Smooth muscle cell (in vitro differentiated cells): ENCODE measurements around the gene CSRP1. TPM values are rescaled to one million over a fixed set of nuclear protein-coding genes. Genes with fewer than 3 reads are reported as not detected.
A peak's percentile ranks its signal among the peaks of the same experiment; 100 is the strongest.

Experiments used
- DNase-seq: peaks from one replicate; lab custom pipeline; 2025; ENCODE audit not compliant: unreplicated experiment; lab: John Stamatoyannopoulos, UW
- H2AFZ ChIP-seq: fragments of 200-600 bp; sonication (generic); 2 replicates; pipeline ENCODE4 v1.6.0; 2016; ENCODE audit warnings: antibody characterized with exemption, low read depth, mild to moderate bottlenecking
- H3F3A ChIP-seq: fragments of 200-600 bp; sonication (generic); 2 replicates; pipeline ENCODE4 v1.6.0; 2017; ENCODE audit warnings: antibody characterized with exemption, low read depth
- H3K27ac ChIP-seq: fragments of 200-600 bp; sonication (generic); 2 replicates; pipeline ENCODE4 v1.5.1; 2016; ENCODE audit warnings: low read depth, mild to moderate bottlenecking
- H3K27me3 ChIP-seq: fragments of 200-600 bp; sonication (generic); 2 replicates; pipeline ENCODE4 v1.6.1; 2016; ENCODE audit warnings: low read depth, mild to moderate bottlenecking
- H3K36me3 ChIP-seq: fragments of 200-600 bp; sonication (generic); 2 replicates; pipeline ENCODE4 v1.5.1; 2016; ENCODE audit warnings: low read depth
- H3K4me1 ChIP-seq: fragments of 200-600 bp; sonication (generic); 2 replicates; pipeline ENCODE4 v1.5.1; 2016; ENCODE audit warnings: low read depth
- H3K4me2 ChIP-seq: fragments of 200-600 bp; sonication (generic); 2 replicates; pipeline ENCODE4 v1.6.0; 2016; ENCODE audit warnings: mild to moderate bottlenecking
- H3K4me3 ChIP-seq: fragments of 200-600 bp; sonication (generic); 2 replicates; pipeline ENCODE4 v1.5.1; 2016; ENCODE audit warnings: mild to moderate bottlenecking
- H3K79me2 ChIP-seq: fragments of 200-600 bp; sonication (generic); 2 replicates; pipeline ENCODE4 v1.6.0; 2016; ENCODE audit warnings: low read depth, mild to moderate bottlenecking
- H3K9ac ChIP-seq: fragments of 200-600 bp; sonication (generic); 2 replicates; pipeline ENCODE4 v1.6.0; 2016; ENCODE audit warnings: low read depth
- H3K9me3 ChIP-seq: fragments of 200-600 bp; sonication (generic); replicated peaks from 2 replicates; pipeline ENCODE4 v1.5.1; 2016; ENCODE audit warnings: low read depth
- H4K20me1 ChIP-seq: fragments of 200-600 bp; sonication (generic); 2 replicates; pipeline ENCODE4 v1.6.0; 2016; ENCODE audit warnings: low read depth
- WGBS: methylation state at CpG from one replicate; pipeline ENCODE4 v1.1.7; 2016; ENCODE audit warnings: low lambda C conversion rate; 5-methylcytosine and 5-hydroxymethylcytosine counted together
- polyA plus RNA-seq: library from polyadenylated mRNA; unstranded; fragments of >200 nt; fragmentation: Nextera tagmentation; extraction: Ambion mirVana; gene quantifications from 2 replicates; pipeline ENCODE4 v1.2.1, GENCODE V29; 2016
- total RNA-seq: library from RNA; depleted of rRNA; stranded (reverse); fragments of >200 nt; gene quantifications from 2 replicates; pipeline ENCODE4 v1.2.3, GENCODE V29; 2014
- TF ChIP-seq, protein P1 (sequence below): fragments of 200-600 bp; sonication (generic); IDR thresholded peaks from 2 replicates; pipeline ENCODE4 v1.5.1; 2017; ENCODE audit warnings: borderline replicate concordance, mild to moderate bottlenecking, antibody characterized with exemption; ENCODE audit not compliant: insufficient read depth, poor library complexity, severe bottlenecking

Gene CSRP1
- total and polyA plus RNA-seq, 2 experiments from 2014 or later: 202 to 345 TPM

GRCh38 chr1:201459052-201459451 lies 47.9 kb downstream of the CSRP1 start:
- Histone ChIP-seq H2AFZ (no peak overlapping the region), H3F3A (peaks cover 48% of the 10 kb centered on the region), H3K4me1 (peaks cover 21% of the 10 kb centered on the region), H3K36me3 (no peaks in the 10 kb centered on the region), H3K4me3 (no peak overlapping the region), H3K9me3 (no peaks in the 10 kb centered on the region), H3K27ac (peak overlapping the region; percentile 96), H3K4me2 (no peak overlapping the region), H3K27me3 (no peaks in the 10 kb centered on the region), H3K79me2 (peaks cover 2% of the 10 kb centered on the region), H3K9ac (no peak overlapping the region), H4K20me1 (peaks cover 3% of the 10 kb centered on the region)
- DNase-seq: no peak
- WGBS: 96% methylated on average over 3 of the region's 3 CpGs
- TF ChIP-seq, protein P1, sequence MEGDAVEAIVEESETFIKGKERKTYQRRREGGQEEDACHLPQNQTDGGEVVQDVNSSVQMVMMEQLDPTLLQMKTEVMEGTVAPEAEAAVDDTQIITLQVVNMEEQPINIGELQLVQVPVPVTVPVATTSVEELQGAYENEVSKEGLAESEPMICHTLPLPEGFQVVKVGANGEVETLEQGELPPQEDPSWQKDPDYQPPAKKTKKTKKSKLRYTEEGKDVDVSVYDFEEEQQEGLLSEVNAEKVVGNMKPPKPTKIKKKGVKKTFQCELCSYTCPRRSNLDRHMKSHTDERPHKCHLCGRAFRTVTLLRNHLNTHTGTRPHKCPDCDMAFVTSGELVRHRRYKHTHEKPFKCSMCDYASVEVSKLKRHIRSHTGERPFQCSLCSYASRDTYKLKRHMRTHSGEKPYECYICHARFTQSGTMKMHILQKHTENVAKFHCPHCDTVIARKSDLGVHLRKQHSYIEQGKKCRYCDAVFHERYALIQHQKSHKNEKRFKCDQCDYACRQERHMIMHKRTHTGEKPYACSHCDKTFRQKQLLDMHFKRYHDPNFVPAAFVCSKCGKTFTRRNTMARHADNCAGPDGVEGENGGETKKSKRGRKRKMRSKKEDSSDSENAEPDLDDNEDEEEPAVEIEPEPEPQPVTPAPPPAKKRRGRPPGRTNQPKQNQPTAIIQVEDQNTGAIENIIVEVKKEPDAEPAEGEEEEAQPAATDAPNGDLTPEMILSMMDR: no peak

GRCh38 chr1:201457508-201457960 lies 49.4 kb downstream of the CSRP1 start:
- 32% methylated on average over 4 of the region's 4 CpGs for WGBS
- peaks cover 37% of the 10 kb centered on the region for H3F3A ChIP-seq
- no peaks in the 10 kb centered on the region for H3K9me3 ChIP-seq
- peak overlapping the region; percentile 72 for H3K9ac ChIP-seq
- H3K27me3 ChIP-seq: no peaks in the 10 kb centered on the region
- H3K79me2 ChIP-seq: no peaks in the 10 kb centered on the region
- TF ChIP-seq, protein P1: no peak
- peaks cover 21% of the 10 kb centered on the region for H3K4me1 ChIP-seq
- no peaks in the 10 kb centered on the region for H4K20me1 ChIP-seq
- no peaks in the 10 kb centered on the region for H3K36me3 ChIP-seq
- peak overlapping the region; percentile 29 for H3K4me2 ChIP-seq
- H2AFZ ChIP-seq: no peak overlapping the region
- no peak for DNase-seq
- H3K27ac ChIP-seq: peak overlapping the region; percentile 96
- H3K4me3 ChIP-seq: no peak overlapping the region

DNA sequence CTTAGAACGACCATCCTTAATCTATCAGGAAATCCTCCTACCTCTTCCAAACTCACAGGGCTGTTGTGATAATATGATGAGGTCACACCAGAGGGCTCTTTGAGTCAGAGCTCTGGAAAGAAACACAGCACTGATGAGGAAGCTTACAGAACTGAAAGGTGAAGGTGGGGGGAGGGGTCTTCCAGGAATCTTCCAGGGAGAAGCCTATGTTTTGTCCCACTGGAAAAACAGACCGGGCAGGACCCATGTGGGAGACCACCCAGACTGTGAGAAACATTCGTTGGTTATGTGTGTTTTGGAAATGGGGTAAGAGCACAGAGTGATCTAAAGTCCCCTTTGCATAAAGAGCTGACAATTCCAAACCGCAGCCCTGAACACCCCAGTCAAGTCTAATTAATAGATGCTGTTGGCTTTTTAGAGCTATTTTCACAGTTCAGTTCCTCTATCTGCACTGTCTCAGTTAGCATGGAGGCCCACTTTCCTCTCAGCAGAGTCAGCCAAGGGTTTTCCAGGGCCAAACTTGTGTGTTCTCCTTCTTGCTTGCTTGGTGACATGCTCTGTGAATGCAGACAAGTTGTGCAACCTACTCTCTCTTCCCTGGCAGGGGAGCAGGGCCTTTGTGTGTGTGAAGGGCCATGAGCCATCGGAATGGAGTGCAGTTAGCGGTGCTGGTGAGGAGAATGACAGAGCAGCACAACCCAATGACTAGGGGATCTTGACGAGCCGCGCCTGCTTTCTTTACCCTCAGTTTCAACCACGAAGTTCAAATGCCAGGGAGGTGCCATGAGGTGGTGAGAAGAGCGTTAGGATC lies 50.2 kb downstream of the CSRP1 start:
- Histone ChIP-seq H3K4me3 (no peak overlapping the region), H3K79me2 (no peaks in the 10 kb centered on the region), H3K27ac (peak overlapping the region; percentile 96), H3K36me3 (no peaks in the 10 kb centered on the region), H3K9ac (peak overlapping the region; percentile 80), H4K20me1 (no peaks in the 10 kb centered on the region), H3K27me3 (no peaks in the 10 kb centered on the region), H3K4me2 (peak overlapping the region; percentile 29), H3K9me3 (no peaks in the 10 kb centered on the region), H2AFZ (no peak overlapping the region), H3F3A (peaks cover 37% of the 10 kb centered on the region), H3K4me1 (peaks cover 21% of the 10 kb centered on the region)
- TF ChIP-seq, protein P1: no peak
- peak; percentile 36 for DNase-seq
- 15% methylated on average over 11 of the region's 11 CpGs for WGBS
